HG03097 (cell line): Measurements from ENCODE around the gene CTNNA2.

Source experiments
- ATAC-seq: cut with Tn5 transposase; IDR thresholded peaks from one replicate; pipeline ENCODE4 v1.9.1; 2021; ENCODE audit not compliant: unreplicated experiment, low FRiP score

The CTNNA2 gene

DNA sequence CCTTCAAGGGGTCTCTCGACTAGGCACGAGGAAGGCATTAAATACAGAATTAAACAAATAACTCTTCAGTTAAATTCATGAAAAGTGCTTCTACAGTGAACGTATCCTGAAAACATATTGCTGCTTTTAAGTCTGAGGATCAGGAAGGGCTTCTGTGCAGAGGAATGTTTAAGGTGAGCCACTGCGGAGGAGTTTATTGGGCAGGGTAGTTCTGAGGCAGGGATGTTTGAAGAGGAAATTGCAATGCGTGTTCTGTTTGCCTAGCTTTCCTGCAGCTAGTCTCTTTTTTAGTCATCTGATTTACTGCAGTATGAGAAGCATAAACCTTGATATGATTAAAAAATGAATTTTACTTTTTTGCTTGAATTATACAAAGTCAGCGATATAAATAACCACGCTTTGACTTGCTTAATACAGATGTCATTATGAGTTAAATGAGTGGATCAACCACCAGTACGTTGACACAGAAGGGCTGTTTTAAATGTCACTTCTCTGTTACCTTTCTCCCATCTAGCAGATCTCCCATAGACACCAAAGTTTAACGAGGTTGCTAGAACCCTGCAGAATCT is 98.7 kb downstream of the CTNNA2 start:
- ATAC-seq: no peak

DNA sequence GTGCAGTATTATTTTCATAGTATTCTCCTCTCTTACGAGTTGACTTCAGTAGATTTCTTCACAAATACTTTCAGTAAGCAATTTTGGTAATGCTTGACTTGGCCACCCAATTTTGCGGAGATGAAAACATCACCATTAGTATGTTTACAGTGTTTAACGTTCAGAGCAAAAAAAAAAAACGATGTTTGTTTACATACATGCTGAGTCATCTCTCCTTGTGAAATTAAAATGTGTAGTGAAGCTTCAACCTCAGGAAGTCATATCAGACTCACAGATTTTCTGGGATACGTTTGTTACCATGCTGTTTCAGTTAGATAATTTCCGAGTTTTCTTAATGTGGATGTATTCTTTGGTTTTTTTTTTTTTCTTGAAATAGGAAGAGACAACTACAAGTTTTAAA is 100.1 kb downstream of the CTNNA2 start:
- ATAC-seq: no peak

DNA sequence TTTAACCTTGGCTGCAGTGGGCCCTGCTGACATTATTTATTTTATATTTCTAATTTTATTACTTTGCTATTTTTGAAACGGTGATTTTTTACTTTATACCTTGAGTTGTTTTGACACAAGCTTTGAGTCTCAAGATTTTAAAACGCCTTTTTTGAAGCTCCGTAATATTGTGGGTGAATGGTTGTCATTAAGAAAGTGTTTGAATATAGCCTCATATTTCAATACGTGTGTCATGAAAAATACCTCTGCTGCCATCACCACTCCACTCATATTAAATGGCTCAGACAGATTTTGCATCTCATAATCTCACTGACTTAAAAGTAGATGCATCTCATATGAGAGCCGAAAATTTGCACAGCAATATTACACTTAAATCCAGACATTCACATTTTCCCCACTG is 106.6 kb downstream of the CTNNA2 start:
- ATAC-seq: no peak

DNA sequence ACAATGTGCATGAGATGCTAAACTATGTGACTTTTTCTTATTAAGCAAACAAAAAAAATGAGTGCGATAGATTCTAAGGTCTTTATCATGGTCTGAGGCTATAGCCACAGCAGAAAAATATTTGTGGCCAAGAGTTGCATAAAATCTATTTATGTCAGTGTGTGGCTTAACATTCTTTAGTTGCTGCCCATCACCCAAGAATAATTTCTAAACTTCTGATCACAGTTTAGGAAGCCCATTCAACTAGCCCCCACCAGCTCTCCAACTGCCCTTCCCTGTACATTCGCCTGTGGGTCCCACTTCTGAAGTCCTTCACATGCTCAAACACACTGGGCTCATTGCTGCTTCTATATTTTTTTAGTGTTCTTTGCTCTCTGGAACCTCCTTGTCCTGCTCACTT is 107.1 kb downstream of the CTNNA2 start:
- ATAC-seq: no peak

DNA sequence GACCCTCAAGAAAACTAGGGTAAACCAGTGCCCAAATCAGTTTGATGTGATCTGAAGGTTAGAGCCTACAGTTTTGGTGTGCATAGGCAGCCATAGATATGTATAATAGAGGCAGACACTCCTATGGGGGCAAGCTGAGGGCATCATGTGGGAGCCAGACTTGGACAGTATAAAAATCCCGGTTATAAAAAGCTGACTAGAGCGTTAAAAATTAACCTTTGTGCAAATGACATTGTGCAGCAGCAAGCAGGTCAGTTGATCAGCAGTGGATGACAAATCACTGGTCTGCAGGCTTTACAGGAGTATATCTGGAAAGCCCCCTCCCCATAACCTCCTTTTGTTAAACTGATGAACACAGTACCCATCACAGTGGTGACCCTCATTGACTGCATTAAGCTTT is 107.8 kb downstream of the CTNNA2 start:
- ATAC-seq: no peak

DNA sequence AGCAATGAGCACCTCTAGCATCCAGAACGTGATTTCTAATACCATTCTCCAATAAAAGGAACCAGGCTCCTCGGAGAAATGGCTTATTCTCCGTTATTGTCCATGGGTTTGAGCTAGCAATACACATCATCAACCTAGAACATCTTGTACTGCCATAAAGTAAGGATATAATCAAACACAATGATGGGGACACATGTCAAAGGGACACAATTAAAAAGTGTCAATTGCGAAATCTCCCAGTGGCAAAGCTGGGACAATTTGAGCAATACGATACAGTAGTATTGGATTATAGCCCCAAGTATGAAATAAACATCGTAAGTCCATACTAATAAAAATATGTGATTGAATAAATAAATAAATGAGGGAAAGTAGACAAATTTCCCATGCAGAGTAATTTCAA is 108.4 kb downstream of the CTNNA2 start:
- ATAC-seq: no peak

DNA sequence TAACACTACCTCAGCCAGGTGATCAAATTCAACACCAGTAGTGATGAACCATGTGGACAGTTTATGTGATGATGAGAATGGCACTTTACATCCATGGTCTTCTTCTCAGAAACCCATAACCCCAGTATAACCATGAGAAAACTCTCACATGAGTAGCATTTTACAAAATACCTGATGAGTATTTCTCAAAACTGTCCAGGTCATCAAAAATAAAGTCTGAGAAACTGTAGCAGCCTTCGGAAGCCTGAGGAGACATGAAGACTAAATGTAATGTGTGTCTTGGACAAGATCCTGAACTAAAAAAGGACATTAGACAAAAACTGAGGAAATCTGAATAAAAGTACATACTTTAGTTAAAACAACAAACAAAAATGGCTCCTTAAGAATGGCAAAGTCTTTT is 108.9 kb downstream of the CTNNA2 start:
- ATAC-seq: no peak

DNA sequence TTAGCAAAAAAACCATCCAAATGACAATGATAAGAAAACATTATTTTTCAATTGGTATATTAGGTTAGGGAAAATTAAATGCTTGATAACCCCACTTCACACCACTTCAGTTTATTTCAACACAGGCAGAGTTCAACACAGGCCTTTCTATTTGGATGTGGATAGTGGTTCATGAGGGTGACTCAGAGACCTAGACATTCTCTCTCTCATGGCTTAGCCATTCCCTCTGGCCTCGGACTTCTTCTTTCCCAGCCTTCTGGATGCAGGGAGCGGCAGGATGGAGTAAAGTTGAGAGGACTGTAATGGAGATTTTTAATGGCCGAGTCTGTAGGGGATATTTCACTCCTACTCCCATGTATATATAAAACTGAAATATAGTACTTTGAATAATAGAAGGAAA is 109.7 kb downstream of the CTNNA2 start:
- ATAC-seq: no peak

DNA sequence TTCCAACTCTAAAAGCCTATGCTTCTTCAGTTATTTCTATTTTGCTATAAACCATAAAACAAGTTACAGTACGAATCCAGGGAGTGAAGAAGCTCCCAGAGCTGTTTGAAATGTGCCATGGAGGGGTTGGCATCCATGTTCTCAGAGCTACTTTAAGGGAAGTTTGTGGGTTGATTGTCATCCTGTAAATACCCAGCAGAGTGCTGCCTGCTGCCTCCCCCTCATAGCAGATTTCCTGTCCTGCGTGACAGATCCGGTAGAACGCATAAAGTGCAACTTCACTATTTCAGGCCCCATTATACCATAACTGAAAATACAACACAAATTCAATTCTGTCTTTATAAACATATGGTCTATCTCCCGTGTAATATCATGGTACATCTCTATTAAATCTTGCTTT is 114.4 kb downstream of the CTNNA2 start:
- ATAC-seq: no peak

DNA sequence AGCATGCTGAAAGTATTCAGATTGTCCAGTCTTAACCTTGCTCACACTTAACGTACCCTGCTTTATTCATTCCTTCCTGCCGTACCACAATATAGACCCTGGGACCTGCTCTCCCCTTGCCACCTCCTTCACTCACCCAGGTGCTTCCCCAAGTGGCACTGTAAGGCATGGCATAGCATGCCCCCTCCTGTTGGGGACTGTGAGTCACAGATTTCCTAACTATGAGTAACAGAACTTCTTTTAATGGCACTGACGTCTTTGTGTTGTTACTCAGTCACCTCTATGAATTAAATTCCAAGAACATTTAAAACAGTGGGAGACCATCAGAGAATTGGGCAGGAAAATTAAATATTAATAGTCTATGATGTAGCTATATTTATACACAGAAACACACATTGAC is 117.2 kb downstream of the CTNNA2 start:
- ATAC-seq: no peak

DNA sequence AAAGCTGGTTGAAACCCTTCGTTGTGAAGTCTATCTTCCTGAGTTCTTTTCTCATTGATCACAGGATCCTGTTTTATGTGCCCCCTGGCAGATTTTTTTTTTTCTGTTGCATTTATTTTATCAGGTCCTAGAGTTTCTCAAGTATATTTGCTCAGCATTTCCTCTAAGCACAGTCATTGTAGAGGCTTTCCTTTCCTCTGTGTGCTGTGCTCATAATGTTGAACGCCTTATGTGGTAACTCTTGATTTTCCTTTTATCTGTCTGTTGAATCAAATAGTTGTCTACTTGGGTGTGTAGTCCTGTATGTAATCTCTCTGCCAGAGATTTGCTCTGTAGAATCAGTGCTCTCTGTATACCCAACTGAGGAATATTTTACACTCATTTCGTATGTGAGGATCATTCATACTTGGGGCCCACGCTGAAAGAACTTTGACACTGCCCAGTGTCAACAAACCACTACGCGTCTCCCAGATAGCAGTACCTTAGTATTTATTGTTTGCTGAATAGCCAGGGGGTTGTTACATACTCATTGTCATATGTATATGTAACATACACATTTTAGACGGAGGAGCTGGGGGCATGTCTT is 118.2 kb downstream of the CTNNA2 start:
- no peak for ATAC-seq

DNA sequence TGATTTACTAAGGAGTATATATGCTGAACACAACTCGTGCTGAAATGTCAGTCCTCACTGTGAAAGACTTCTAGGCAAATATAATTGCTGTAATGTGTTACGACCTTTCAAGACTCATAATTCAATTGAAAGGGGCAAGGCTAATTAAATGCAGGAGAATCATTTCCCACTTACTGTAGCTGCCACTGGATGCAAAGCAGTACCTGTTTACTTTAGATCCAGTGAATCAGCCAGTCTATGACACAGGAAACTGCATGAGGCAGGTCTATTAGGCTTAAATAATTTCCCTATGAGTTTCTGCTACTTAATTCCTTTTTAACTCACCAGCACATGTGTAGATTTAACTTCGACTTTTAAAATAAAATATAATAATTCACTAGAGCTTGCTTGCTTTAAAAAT is 125.6 kb downstream of the CTNNA2 start:
- ATAC-seq: no peak

DNA sequence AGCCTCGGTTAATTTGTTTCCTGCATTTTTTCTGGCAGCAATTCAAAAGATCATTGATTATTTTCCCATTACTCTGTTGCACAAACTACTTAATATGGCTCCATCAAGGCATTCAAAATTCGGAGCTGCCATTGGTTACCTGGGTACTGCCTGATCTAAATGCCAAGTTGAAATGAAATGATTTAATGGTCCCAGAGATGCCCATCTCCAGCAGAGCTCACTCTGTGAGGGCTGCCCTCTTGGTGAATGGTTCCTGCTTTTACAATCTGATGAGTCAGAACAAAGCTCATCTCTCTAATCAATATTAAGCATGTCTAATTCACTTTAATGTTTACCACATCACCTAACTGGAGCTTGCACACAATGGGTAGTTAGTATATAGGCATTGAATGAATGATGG is 126.1 kb downstream of the CTNNA2 start:
- ATAC-seq: no peak

DNA sequence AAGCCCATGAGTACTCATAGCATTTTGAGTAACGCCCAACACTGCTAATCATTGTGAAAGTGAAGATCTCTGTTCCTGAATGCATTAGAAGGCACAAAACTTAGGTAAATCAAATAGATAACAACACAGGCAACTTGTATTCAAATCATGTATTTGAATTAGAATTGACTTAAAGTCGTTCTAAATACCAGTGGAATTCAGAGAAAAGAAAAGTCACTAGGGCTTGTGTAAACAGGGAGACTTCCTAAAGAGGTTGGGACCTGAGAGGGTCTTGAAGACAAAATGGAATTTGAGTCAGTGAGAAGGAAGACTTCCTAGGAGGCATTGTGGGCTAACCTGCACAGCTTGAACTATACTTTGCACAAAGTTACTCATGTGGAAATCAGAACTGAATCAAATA is 127.2 kb downstream of the CTNNA2 start:
- ATAC-seq: no peak

DNA sequence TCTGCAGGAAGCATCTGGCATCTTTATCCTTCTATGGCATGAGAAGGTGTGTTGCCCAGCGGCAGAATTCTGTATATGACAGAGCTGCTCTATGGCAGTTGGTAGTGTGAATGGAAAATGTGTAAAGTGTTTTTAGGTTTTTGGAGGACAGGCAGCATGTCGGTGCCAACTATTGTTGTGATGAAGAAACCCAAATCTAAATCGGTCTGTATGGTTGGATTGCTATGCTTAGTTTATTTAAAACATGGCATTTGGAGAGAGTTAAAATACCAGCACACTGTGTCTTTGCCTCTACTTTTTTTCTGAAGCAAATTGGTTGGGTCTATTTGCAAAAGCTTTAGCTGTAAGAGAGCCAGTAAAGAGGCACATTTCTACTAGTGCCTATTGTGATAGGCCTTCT is 136.7 kb downstream of the CTNNA2 start:
- ATAC-seq: no peak

DNA sequence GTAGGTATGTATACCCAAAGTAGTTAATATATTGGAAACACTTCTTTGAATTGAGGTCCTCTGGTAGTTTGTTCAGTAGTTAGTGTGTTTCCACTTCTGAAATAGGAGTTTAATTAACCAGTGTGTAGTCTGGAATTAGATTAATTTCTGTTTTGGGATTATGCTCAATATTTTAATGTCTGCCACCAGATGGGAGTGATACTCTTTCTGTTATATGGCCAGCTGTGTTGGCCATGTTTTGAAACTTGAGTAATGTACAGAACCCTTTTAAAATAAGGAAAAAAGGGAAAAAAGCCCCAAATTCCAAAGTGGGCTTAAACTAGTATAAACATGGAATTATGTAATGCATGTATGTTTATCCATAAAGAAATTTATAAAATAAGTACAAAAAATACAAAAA is 147.7 kb downstream of the CTNNA2 start:
- no peak for ATAC-seq

DNA sequence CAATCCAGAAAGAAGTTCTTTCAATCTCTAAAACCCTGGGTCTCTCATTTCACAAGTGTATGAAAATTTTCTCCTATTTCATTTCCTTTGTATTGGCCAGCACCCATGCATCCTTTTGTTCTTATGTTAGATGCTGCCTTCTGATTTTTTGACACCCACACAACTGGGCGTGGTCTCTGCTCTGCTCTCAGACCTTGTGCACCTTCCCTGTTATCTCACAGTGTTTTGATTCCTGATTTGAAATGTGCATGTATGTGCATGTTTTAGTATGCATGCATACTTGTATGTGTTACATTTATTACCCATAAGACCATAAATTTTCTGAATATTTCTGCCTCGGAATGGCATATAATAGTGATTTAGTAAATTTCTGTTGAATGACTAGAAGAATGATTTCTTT is 152.2 kb downstream of the CTNNA2 start:
- ATAC-seq: no peak

DNA sequence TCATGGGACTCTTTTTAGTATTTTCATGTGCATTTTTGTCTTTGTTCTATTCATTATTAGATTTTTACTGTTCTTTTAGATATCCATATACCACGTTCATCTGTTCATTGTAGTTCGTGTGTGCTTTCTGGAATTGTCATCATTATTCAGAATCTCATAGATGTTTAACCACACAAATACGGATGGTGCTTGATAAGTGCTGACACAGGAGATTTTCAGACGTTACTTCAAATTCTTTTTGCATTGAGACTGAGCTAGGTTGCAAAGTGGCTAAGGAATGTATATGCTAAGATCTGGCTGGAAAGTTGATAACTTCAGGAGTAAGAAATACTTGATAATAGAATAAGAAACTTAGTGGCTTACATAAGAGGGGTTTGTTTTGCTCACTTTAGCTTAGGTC is 153.6 kb downstream of the CTNNA2 start:
- no peak for ATAC-seq

DNA sequence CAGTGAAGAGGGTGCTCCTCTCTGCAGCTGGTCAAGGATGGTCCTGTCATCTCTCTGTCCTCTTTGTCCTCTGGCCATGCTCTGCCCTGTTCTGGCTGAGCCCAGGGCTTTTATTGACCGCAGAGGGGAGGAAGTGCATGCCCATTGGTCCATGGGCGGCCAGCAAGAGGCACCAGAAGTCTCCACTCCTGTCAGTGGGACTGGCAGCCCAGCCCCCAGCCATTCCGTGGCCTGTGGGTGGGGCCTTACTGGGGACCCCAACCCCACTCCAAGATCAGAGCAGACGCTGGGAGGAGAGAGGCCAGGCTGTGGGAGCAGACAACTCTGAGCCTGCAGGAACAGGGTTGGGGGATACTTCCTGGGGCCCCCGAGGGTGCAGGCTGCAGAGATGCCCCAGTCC is 156.9 kb downstream of the CTNNA2 start:
- ATAC-seq: no peak

DNA sequence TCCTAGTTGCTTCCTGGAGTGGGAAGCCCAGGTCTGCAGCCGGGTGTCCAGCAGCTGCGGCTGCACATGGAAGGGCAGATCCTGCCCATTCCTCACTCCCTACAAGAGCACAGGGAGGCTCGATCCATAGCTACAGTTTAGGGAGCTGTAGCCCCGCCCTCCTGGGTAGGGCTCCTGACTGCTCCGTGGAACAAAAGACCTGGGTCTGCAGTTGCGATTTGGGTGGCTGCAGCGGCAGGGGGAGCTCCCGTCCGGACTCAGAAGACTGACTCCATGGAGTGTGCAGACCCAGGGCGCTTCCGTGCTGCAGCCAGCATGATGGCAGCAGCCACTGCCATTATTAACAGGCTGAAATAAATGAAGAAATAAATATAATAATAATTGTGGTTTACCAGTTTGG is 157.3 kb downstream of the CTNNA2 start:
- ATAC-seq: no peak

DNA sequence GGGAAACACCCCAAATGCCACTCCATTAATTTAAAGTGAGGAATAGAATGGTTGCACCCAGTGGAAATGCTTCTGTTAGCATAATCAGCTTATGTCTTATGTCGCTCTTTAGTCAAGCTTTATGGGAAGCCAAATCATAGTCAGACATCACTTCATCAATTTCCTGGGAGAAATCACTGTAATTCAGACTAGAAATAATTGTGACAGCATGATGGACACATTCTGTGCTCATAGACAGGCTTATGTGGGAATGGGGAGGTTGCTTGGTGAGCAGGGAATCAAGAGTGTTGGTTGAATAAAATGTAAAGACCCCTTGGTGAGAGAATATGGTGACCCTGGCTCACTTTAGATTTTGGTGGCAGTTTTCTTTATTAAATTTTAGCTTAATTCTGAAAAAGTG is 174.0 kb downstream of the CTNNA2 start:
- ATAC-seq: no peak

DNA sequence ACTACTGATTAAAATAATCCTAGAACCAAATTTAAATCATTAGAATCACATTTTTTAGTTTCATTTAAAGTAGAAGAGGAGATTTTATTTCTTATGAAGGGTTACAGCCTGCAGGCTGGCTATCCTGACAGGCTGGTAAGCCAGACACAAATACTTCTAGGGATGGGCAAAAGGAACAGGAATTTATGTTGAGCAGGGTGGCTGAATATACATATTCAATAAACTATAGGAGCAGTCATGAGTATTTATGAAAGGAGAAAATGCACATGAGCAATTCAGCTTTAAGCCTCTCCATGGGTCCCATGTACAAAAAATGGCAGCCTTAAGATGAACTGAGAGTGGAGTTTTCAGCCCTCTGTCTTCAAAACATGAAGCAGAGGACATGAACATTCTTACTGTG is 182.4 kb downstream of the CTNNA2 start:
- no peak for ATAC-seq

DNA sequence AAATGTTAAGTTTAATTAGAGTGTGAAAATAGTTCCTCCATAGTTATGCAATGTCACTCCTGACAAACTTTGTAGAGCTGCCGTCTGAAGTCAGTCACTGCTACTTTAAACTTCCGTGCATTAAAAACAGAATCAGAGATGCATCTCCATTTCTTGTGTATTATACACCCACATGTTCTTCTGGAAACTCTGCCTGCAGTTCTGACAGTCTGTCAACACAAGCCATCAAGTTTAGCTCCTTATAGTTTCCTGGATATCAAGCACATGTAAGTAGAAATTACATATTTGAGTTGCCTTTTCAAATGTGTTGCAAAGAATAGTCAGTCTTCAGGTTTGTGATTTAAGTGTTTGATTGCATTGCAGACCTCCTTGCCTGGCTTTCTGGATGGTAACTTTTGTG is 184.3 kb downstream of the CTNNA2 start:
- ATAC-seq: no peak
